ENCODE data around the gene NT5E.

DNA sequence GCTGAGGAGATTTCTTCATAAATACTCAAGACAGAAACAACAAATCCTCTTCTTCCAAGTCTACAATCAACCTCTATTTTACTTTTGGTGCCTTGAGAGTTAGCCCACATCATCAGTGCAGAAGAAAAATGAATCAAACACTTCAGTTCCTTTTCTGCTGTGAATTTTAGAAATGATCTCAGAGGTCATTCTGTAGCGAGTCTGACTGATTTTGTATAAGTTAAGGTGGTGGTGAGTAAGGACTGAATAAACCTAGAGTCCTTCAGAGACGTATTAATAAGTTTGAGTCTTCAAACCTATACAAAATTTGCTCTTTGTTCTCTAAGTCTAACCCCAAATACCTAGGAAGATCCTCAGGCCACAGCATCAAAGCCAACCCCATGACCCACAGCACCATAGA is 33.1 kb upstream of the NT5E start:
- no peak for TF ChIP-seq PPARA (CRISPR knock-in tag; IDR thresholded peaks at IDR 0.05; ENCODE audit: borderline replicate concordance)
- no peak for TF ChIP-seq ZNF70 (CRISPR knock-in tag; IDR thresholded peaks at IDR 0.05)
- TF ChIP-seq RARB (CRISPR knock-in tag; IDR thresholded peaks at IDR 0.05) = no peak
- no peak for TF ChIP-seq ISL1 (CRISPR knock-in tag; IDR thresholded peaks at IDR 0.05)
